ENCODE measurements around the gene IPO8.

DNA sequence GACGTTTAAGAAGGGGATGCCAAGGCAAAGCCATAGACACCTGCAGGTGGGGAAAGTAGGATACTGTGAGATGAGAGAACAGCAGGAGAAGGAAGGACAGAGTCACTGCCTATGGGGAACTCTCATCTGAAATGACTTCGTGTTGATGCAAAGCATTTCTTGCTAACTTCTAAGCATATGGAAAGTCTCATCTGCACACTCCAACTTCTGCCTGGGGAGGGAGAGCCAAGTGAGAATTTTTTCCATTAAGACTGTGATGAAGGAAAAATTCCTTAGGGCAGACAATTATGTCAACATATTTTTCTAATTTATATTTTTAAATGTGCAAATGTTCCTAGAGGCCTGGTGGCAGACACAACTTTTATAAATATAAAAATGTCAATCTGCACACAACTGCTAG lies 115.3 kb downstream of the IPO8 start:
- TF ChIP-seq, protein P1, sequence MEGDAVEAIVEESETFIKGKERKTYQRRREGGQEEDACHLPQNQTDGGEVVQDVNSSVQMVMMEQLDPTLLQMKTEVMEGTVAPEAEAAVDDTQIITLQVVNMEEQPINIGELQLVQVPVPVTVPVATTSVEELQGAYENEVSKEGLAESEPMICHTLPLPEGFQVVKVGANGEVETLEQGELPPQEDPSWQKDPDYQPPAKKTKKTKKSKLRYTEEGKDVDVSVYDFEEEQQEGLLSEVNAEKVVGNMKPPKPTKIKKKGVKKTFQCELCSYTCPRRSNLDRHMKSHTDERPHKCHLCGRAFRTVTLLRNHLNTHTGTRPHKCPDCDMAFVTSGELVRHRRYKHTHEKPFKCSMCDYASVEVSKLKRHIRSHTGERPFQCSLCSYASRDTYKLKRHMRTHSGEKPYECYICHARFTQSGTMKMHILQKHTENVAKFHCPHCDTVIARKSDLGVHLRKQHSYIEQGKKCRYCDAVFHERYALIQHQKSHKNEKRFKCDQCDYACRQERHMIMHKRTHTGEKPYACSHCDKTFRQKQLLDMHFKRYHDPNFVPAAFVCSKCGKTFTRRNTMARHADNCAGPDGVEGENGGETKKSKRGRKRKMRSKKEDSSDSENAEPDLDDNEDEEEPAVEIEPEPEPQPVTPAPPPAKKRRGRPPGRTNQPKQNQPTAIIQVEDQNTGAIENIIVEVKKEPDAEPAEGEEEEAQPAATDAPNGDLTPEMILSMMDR (IDR thresholded peaks at IDR 0.05 in 4 of 5, conservative IDR thresholded peaks at IDR 0.05 in 1 of 5) = no peak
- no peak for TF ChIP-seq POLR2A (IDR thresholded peaks at IDR 0.05)

Measured in gastrocnemius medialis (tissue), 4 donors.